Gastroesophageal sphincter (tissue), 3 donors: ENCODE results near the gene RNU7-1.

Experiments used
- CTCF ChIP-seq, 4 experiments: fragments of 200-600 bp in 2 of 4; fragments of 450-650 bp in 2 of 4; sonication (generic) in 1 of 4; IDR thresholded peaks; one replicate each; pipeline ENCODE4 v1.5.1; 2017 to 2019; ENCODE audit warnings: antibody characterized with exemption in 4 of 4, mild to moderate bottlenecking in 2 of 4, moderate library complexity in 2 of 4
- EP300 ChIP-seq: sonication (generic); formaldehyde crosslinking; IDR thresholded peaks from one replicate; pipeline ENCODE4 v1.6.1; 2017; ENCODE audit warnings: antibody characterized with exemption, mild to moderate bottlenecking
- POLR2AphosphoS5 ChIP-seq: sonication (generic); formaldehyde crosslinking; IDR thresholded peaks from one replicate; pipeline ENCODE4 v1.6.1; 2017; ENCODE audit warnings: antibody characterized with exemption

GRCh38 chr12:6936194-6936635, 7.4 kb upstream of the RNU7-1 start:
- no peak for TF ChIP-seq EP300
- no peak for TF ChIP-seq CTCF (IDR thresholded peaks at IDR 0.05)
- TF ChIP-seq POLR2AphosphoS5 = no peak
